GM21381 (cell line): ENCODE data around the gene ISCU.
"Not testable (repeated sequence)": the region's sequence is repeated elsewhere in the genome, so short reads cannot be mapped to it uniquely, and the experiment has no call there.

Source experiments
- ATAC-seq: cut with Tn5 transposase; IDR thresholded peaks from one replicate; pipeline ENCODE4 v1.9.1; 2021; ENCODE audit warnings: mild to moderate bottlenecking, moderate library complexity; ENCODE audit not compliant: unreplicated experiment

ISCU gene

DNA sequence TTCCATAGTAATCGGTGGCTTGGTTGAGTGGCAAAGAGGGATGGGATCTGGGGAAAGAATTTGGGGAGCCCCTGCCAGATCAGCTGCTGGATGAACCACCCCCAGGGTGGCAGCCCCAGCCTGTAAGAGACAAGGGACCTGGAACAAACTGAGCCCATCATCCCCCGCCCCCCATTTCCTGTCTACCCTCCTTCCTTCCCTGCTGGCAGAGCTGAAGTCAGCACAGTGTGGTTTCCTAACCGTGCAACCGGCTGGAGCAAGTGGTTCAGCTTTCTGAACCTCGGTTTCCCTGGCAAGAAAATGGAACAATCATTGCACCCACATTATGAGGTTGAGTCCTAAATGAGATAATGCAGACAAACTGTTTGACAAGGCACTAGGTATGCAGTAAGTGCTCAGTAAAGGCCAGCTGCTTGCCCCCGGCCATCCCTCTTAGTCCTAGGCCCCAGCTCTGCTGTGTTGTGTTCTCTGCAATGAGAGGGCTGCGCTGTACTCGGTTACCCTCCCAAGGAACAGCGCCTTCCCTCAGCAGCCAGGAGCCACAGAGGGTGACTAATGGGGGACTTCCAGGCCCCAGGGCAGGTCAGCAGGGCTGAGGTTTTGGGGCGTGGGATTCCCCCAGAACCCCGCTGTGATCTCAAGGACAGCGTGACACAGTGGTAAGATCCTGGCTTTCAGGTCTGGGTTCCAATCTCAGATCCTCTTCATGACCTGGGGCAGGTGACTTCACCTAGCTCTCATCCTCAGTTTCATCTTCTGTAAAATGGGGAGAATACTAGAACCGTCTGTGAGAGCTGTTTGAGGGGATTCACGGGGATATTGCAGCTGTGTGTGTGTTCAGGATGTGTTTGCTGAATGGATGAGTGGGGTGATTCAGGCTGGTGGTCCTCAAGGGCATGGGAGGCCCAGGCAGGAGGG is 54.8 kb downstream of the ISCU start:
- peak; percentile 75 for ATAC-seq

DNA sequence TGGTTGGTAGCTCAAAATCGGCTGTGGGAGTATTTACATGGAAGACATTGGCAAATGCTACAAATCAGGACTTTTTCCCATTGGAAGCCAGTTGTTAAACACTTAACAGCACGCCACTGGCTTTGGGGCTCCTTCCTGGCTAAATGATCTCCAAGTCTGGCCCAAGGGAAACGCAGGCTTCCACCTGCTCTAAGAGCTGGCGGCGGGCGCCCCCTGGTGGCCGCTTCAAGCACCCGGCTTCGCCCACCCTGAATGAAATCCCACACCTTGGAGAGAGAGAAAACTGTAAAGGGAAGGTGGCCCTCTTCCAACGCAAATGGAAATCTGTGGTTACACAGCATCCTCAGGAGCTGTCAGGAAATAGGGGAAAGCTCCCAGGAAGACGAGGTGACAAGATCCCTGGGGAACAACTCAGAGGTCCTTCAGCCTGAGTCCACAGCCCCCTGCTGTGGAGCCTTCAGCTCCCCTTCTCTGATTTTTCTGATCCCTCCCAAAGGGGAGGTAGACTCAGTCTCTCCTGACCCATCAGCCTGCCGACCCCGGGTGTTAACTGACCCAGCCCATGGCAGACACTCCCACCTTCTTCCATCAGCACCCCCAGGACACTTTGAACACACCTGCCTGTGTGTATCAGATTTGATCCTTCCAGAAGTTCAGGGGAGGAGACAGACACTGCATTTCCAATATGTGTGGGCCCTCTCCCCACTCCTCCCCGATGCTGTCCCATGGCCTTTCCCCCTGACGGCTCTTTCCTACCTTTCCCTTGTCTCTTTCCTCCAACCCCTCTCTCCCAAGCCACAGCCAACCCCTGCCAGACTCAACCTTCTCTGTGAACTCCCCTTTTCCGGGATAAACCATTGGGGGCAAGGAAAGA is 55.9 kb downstream of the ISCU start:
- peak; percentile 44 for ATAC-seq

DNA sequence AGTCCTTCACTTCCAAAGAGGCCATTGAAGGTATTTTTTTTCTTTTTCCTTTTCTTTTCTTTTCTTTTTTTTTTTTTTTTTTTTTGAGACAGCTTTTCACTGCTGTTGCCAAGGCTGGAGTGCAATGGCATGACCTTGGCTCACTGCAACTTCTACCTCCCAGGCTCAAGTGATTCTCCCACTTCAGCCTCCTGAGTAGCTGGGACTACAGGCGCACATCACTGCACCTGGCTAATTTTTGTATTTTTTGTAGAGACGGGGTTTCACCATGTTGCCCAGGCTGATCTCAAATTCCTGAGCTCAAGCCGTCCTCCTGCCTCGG is 56.5 kb downstream of the ISCU start:
- ATAC-seq = not testable (repeated sequence)
